Cardiac fibroblast (primary cell): Measurements from ENCODE around the gene CLK3.

Experiments used
- DNase-seq, 2 donors: peaks; one replicate each; pipeline versions ENCODE4 v3.0.0 to v3.0.0-alpha.2; 2010; ENCODE audit warnings: low read depth in 2 of 2
- H3K4me3 ChIP-seq, 2 donors: replicated peaks in 1 of 2; 1 replicate in 1 of 2; 2 replicates in 1 of 2; pipeline ENCODE4 v1.5.1; 2011; ENCODE audit warnings: low read depth in 2 of 2, low read length in 2 of 2, mild to moderate bottlenecking in 2 of 2, moderate library complexity in 1 of 2
- CTCF ChIP-seq: IDR thresholded peaks from one replicate; pipeline ENCODE4 v1.5.1; 2011; ENCODE audit warnings: low read depth, mild to moderate bottlenecking, low read length, inconsistent platforms

CLK3 gene

GRCh38 chr15:74615508-74616365 is at the start of gene CLK3:
Gene CLK3, plus strand, starts transcription at chr15:74615836. Its CDS starts 3,361 bp downstream, at chr15:74619197.
- TF ChIP-seq CTCF, result no peak
- peak within 1 kb of the TSS; percentile 97 for H3K4me3 ChIP-seq
- peak; percentile 87 to 96 for DNase-seq

- TF ChIP-seq CTCF, result no peak
Measured at GRCh38 chr15:74568594-74568993, 47.0 kb upstream of the CLK3 start.

GRCh38 chr15:74569731-74570070 is 45.9 kb upstream of the CLK3 start:
- TF ChIP-seq CTCF, result no peak
- no peak for DNase-seq
- no peak overlapping the region for H3K4me3 ChIP-seq

More at GRCh38 chr15:74568594-74568993, 47.0 kb upstream of the CLK3 start:
- no peak for DNase-seq
- no peak overlapping the region for H3K4me3 ChIP-seq

- no peak for DNase-seq
- H3K4me3 ChIP-seq, result no peak overlapping the region
- no peak for TF ChIP-seq CTCF
Measured at GRCh38 chr15:74571191-74571590, 44.4 kb upstream of the CLK3 start.

- H3K4me3 ChIP-seq, result no peak overlapping the region
- peak in 1 of 2 donors; percentile 78 for DNase-seq
- no peak for TF ChIP-seq CTCF
Measured at GRCh38 chr15:74573987-74574386, 41.6 kb upstream of the CLK3 start.

GRCh38 chr15:74578496-74578994 is 37.1 kb upstream of the CLK3 start:
- no peak for DNase-seq
- no peak for TF ChIP-seq CTCF
- no peak overlapping the region for H3K4me3 ChIP-seq
